EH (cell line): Measurements from ENCODE around the gene POLR2F.

Experiments used
- DNase-seq: peaks from one replicate; pipeline ENCODE4 v3.0.0-alpha.2; 2015; ENCODE audit warnings: low read depth

The POLR2F gene

DNA sequence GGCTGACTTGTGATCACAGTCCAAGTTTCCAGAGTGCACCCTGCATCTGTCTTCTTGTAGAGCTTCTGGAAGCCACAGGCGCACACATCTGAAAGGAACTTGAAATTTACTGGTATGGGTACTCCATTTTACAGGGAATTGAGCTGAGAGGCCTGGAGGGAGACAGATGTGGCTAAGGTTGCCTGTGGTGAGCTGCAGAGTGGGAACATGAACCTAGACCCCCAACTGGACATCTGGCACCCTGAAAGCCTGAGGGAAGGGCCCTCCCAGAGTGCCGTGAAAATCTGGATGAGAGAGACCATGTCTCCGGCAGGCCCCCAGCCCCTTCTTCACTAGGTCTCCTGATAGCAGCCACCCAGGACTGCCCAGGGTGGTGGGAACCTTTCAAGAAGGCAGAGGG, 53.4 kb downstream of the POLR2F start:
- DNase-seq: no peak

DNA sequence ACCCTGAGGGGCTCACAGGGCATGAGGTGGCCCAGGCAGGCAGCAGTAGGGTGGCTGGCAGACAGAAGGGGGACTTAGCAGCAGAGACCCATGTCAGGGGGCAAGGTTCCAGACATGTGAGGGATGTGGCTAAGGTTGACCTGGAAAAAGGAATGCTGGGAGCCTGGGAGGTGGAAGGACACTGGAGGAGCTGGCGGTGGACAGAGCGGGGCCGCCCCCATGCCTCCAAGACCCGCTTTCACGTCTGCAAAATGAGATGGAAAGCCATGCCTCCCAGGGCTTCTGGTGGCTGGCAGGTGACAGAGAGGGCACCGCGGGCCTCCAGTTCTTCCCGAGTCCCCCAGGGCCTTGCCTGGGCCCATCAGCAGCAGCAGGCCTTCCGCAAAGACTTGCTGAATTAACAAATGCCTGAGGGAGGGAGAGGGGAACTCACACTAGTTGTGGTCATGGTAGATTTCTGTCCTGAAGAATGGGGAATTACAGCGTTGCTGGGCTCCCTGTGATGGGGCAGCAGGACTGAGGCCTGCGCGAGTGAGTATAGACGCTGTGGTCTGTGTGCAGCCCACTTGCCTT, 53.9 kb downstream of the POLR2F start:
- no peak for DNase-seq

DNA sequence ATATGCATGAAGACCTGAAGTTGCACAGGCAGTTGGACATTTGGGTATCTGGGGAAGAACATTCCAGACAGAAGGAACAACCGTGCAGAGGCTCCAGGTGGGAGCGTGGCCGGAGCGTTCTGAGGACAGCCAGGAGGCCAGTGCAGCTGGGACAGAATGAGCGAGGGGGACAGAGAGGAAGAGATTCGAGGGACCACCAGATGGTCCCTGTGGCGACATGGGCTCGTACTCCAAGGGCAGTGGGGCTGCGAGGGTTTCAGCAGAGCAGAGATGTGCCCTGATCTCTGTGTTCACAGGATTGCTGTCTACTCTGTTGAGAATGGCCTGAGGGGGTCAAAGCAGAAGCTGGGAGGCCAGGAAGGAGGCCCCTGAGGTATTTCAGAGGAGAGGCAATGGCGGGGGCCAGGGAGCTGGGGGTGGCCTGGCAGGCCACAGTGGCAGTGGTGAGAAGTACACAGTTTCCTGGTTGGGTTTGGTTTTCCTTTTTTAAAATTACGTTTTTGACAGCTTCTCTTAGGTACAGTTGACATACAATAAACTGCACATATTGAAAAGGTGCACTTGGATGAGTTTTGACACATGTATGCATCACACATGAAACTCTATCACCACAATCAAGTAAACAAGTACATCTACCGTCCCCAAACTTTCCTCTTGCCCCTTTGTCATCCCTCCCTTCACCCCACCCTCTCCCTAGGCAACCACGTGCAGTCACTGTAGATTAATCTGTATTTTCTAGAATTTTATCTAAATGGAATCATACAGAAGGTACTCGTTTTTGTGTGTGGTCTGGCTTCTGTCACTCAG, 55.7 kb downstream of the POLR2F start:
- DNase-seq: no peak

DNA sequence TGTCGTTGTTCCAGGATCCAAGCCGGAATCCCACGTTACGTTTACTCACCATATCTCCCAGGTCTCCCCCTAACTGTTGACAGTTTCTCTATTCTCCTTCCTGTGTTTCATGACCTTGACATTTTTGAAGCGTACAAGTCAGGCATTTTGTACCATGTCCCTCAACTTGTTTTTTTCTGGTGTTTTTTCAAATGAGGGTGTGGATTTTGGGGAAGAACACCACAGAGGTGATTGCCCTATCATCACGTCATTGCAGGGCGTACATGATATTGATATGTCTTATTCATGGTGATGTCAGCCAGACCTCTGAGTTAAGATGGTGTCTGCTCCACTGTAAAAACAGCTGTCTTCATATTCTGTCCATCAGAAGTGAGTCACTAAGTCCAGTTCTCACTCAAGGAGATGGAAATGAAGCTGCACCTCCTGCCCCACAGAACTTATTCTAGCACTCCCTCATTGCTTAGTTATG, 59.1 kb downstream of the POLR2F start:
- DNase-seq: peak; percentile 12

DNA sequence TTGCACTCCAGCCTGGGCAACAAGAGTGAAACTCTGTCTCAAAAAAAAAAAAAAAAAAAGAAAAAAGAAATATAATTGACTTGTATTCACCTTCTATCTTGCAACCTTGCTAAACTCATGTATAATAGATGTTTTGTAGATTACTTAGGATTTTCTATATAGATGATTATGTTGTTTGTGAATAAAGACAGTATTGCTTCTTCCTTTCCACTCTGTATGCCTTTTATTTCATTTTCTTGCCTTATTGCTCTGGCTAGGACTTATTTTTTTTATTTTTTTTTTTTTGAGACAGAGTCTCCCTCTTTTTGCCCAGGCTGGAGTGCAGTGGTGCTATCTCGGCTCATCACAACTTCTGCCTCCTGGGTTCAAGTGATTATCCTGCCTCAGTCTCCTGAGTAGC, 60.6 kb downstream of the POLR2F start:
- DNase-seq: no peak

DNA sequence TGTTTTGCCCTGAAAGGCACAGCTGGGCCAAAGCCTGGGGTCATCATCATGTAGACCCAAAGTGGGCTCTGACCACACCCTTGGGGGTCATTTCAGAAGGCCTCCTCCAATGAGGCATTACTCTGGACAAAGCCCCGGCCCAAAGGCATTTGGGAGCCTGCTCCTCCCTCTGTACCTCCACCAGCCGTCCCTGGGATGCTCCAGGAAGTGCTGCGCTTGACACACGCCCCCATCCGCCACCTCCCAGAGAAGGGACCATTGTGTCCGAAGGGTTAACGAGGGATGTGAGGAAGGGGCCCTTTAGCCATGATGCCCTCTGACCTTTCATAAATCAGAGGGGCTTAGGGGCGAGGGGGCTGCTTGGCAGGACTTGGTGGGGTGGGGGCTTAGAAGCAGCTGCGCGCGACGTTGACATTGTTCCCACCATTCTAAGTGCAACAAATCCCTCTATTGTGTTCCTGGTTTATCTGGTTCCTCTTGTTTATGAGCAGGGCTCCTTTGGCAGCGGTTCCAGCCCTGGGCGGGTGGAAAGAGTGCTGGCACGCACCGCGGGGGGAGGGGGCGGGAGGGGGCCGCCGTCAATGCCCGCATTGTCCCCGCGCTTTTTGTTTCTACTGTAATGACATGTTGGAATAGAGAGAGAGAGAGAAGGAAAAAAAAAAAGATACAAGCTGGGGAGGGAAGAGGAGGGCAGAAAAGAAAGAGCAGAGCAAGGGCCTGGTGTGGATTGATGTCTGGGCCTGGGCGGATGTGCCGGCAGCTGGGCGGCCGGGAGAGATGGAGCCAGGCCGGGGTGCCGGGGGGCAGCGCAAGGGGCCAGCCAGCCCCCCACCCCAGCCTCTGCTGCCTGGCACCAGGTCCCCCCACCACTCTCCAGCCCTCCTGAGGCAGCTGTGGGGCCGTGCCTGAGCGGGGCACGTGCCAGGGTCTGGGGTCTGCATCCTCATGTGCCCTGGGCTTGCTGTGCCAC, 63.0 kb downstream of the POLR2F start:
- DNase-seq: no peak

DNA sequence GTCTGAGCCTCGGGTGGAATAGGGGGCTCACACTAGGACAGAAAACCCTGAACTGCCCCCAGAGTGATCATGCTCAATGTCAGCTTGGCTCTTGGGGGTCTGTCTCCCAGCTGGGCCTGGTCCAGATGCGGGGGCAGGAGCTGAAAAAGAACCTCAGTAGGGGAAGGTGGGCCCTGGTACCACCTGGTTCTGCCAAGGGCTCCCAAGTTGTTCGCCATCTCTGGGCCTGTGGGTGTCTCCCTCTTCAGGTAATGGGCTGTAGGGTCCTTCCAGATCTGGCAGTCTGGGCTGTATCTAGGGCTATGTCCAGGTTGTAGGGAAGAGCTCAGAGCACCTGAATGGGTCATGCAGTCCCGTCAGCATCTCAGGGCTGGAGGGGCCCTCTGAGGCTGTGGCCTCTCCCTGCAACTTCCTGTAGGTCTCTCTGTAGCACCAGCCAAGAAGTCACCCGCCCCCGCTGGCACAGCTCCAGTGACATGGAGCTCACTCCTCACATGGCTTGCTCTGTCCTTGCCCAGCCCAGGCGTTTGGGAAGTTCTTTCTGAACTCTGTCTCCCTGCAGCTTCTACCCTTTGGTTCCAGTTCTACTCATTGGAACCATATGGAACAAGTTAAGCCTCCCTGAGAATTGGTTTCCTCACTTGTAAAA, 63.9 kb downstream of the POLR2F start:
- peak; percentile 69 for DNase-seq

DNA sequence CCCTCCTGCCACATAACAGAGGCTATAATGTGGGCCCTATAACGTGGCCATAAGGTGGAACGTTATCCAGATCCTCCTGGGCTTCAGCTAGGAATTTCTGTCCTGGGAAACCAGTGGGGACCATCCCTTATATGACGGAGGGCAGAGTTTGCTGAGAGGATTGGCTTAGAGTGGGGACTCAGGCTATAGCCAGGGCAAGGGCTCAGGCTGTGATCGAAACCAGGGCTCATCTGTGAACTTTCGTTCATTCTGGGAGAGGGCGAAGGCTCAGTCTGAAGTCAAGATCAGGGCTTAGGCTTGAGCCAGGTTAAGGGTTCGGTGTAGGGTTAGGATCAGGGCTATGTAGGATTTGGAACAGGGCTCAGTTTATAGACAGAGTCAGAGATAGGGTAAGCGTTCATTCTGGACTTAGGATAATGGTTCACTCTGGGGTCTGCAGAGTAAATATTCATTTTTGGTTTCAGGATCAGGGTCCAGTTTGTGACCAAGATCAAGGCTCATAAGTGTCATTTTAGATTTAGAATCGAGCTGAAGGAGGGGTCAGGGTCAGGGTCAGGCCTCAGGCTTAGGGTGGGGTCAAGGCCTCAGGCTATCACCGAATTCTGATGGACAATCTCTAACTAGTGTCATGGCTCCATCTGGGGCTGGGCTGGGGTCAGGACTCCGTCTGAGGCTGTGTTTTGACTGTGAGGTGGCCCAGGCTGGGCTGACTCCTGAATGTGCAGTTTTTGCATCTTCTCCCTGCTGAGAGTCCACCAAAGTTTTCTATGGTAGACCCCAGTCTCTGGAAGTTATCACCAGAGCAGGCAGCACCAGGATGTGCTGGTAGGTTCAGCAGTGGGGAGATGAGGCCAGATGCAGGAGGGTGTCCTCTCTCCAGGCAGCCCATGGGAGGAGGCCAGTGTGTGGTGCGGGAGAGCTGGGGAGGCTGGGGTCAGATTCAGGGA, 64.7 kb downstream of the POLR2F start:
- DNase-seq: no peak
